ENCODE data around the gene CP. TPM values are rescaled to one million over a fixed set of nuclear protein-coding genes. Genes with fewer than 3 reads are reported as not detected.

CP gene
- total and polyA plus RNA-seq, 4 donors, result 565 to 1,748 (median 1,277) TPM

DNA sequence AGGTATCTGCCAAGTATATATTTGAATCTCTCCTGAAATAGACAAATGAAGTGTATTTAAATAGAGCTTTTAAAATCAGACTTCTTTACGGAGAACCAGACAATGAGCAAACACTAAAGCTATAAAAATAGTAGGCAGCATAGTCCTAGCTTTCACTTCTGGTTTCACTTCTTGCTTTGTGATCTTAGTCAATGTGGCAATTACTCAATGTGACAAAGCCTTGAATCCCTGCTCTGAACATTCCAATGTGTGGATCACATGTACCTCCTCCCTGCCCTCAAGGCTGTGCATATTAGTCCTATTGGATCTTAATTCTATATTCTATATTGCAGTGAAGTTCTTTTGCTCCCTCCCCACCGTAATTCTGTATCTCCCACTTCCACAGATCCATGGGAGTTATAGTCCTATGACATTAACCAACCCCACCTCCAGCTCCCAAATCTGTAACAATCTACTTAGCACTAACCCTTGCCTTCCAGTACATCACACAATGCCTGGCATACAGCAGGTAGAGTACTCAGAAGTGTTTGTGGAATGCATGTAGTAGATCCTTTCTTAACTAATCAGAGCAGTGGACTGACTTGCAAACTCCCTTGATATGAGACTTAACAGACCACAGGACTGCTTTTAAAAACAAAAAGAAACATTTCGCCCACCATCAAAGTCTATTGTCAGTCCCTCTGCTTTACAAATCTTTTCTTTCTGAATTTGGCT lies 24.3 kb upstream of the CP start:
- no peak for DNase-seq (ENCODE audit: low spot score)
- Histone ChIP-seq H3K9ac (ENCODE audit: low read depth in 1 of 2, low read length in 2 of 2) (peak overlapping the region in 1 of 2 donors; percentile 92), H3K4me3 (ENCODE audit: low read depth in 1 of 3, low read length in 3 of 3) (peak overlapping the region in 1 of 3 donors; percentile 35), H3K27ac (ENCODE audit: low read depth in 1 of 2, low read length in 2 of 2) (peak overlapping the region; percentile 70 to 79), H3K36me3 (ENCODE audit: control insufficient read depth in 4 of 4, insufficient read depth in 3 of 4, low read depth in 1 of 4, low read length in 3 of 4) (no peaks in the 10 kb centered on the region), H3K27me3 (ENCODE audit: control insufficient read depth in 4 of 4, insufficient read depth in 4 of 4, low read length in 3 of 4) (no peaks in the 10 kb centered on the region), H3K4me1 (ENCODE audit: control insufficient read depth in 4 of 4, insufficient read depth in 4 of 4, low read length in 3 of 4) (peaks cover 0 to 22% (median 11%) of the 10 kb centered on the region in 4 donors), H3K9me3 (ENCODE audit: control insufficient read depth in 4 of 4, low read length in 3 of 4) (no peaks in the 10 kb centered on the region)
- 50% methylated on average over 3 of the region's 3 CpGs for WGBS
- TF ChIP-seq HNF4G (IDR thresholded peaks at IDR 0.05), result no peak
- no peak for TF ChIP-seq EGR1 (IDR thresholded peaks at IDR 0.05; ENCODE audit: low read depth in 2 of 2)
- TF ChIP-seq YY1 (IDR thresholded peaks at IDR 0.05), result no peak
- peak; percentile 62 for TF ChIP-seq SP1 (IDR thresholded peaks at IDR 0.05)
- peak; percentile 38 to 44 for TF ChIP-seq HNF4A (conservative IDR thresholded peaks at IDR 0.05)
- TF ChIP-seq, protein P1, sequence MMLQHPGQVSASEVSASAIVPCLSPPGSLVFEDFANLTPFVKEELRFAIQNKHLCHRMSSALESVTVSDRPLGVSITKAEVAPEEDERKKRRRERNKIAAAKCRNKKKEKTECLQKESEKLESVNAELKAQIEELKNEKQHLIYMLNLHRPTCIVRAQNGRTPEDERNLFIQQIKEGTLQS (IDR thresholded peaks at IDR 0.05), result no peak
- peak; percentile 14 to 36 for TF ChIP-seq RXRA (IDR thresholded peaks at IDR 0.05)
- TF ChIP-seq CTCF (IDR thresholded peaks at IDR 0.05; ENCODE audit: low read depth, low read length, missing input control), result no peak
- TF ChIP-seq RAD21 (IDR thresholded peaks at IDR 0.05), result no peak
- no peak for TF ChIP-seq JUND (IDR thresholded peaks at IDR 0.05)
- TF ChIP-seq, protein P2, sequence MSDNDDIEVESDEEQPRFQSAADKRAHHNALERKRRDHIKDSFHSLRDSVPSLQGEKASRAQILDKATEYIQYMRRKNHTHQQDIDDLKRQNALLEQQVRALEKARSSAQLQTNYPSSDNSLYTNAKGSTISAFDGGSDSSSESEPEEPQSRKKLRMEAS (IDR thresholded peaks at IDR 0.05), result peak; percentile 43
- no peak for TF ChIP-seq TAF1 (conservative IDR thresholded peaks at IDR 0.05)
- TF ChIP-seq FOXA2 (IDR thresholded peaks at IDR 0.05), result no peak

GRCh38 chr3:149243540-149243939 lies 21.9 kb upstream of the CP start:
- Histone ChIP-seq H3K27ac (ENCODE audit: low read depth in 1 of 2, low read length in 2 of 2) (peak overlapping the region; percentile 32 to 60), H3K27me3 (ENCODE audit: control insufficient read depth in 4 of 4, insufficient read depth in 4 of 4, low read length in 3 of 4) (no peaks in the 10 kb centered on the region), H3K36me3 (ENCODE audit: control insufficient read depth in 4 of 4, insufficient read depth in 3 of 4, low read depth in 1 of 4, low read length in 3 of 4) (no peaks in the 10 kb centered on the region), H3K4me1 (ENCODE audit: control insufficient read depth in 4 of 4, insufficient read depth in 4 of 4, low read length in 3 of 4) (peaks cover 0 to 24% (median 12%) of the 10 kb centered on the region in 4 donors), H3K4me3 (ENCODE audit: low read depth in 1 of 3, low read length in 3 of 3) (no peak overlapping the region), H3K9ac (ENCODE audit: low read depth in 1 of 2, low read length in 2 of 2) (no peak overlapping the region), H3K9me3 (ENCODE audit: control insufficient read depth in 4 of 4, low read length in 3 of 4) (no peaks in the 10 kb centered on the region)
- no peak for DNase-seq (ENCODE audit: low spot score)
- peak; percentile 32 for TF ChIP-seq REST (IDR thresholded peaks at IDR 0.05)
- TF ChIP-seq, protein P1 (IDR thresholded peaks at IDR 0.05), result no peak
- no peak for TF ChIP-seq FOXA1 (IDR thresholded peaks at IDR 0.05)
- TF ChIP-seq HNF4A (conservative IDR thresholded peaks at IDR 0.05), result peak; percentile 61 to 69

All from liver (tissue), 9 donors.